Uterus (tissue), 2 donors: ENCODE results near the gene XPO5.

Experiments
- POLR2A ChIP-seq, 2 donors: fragments of 450-650 bp; IDR thresholded peaks; one replicate each; pipeline ENCODE4 v1.6.1; 2016; ENCODE audit warnings: antibody characterized with exemption in 2 of 2, mild to moderate bottlenecking in 1 of 2, moderate library complexity in 1 of 2
- TF ChIP-seq, protein P1 (sequence below), 4 experiments: fragments of 200-600 bp in 2 of 4; fragments of 450-650 bp in 2 of 4; sonication (generic) in 2 of 4; IDR thresholded peaks; one replicate each; pipeline ENCODE4 v1.5.1; 2016 to 2019; ENCODE audit warnings: antibody characterized with exemption in 4 of 4, mild to moderate bottlenecking in 2 of 4, moderate library complexity in 1 of 4

DNA sequence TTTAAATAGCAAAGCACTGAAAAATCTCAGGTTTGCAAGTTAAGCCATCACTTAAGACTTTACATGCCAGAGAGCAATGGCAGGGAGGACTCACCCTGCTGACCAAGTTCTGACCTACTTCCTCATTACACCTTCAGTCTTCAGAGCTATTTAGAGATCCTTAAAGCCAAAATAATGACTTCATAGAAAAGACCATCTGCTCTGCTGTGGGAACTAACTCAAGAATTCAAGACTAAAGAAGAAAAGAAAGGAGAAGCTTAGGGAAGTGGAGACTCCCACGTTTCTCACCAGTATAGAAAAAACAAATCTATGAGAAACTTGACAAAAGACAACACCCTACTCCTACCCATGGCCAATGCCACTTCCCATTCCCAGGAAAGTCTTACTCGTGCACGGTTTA is 28.6 kb downstream of the XPO5 start:
- no peak for TF ChIP-seq POLR2A (IDR thresholded peaks at IDR 0.05)
- TF ChIP-seq, protein P1, sequence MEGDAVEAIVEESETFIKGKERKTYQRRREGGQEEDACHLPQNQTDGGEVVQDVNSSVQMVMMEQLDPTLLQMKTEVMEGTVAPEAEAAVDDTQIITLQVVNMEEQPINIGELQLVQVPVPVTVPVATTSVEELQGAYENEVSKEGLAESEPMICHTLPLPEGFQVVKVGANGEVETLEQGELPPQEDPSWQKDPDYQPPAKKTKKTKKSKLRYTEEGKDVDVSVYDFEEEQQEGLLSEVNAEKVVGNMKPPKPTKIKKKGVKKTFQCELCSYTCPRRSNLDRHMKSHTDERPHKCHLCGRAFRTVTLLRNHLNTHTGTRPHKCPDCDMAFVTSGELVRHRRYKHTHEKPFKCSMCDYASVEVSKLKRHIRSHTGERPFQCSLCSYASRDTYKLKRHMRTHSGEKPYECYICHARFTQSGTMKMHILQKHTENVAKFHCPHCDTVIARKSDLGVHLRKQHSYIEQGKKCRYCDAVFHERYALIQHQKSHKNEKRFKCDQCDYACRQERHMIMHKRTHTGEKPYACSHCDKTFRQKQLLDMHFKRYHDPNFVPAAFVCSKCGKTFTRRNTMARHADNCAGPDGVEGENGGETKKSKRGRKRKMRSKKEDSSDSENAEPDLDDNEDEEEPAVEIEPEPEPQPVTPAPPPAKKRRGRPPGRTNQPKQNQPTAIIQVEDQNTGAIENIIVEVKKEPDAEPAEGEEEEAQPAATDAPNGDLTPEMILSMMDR (IDR thresholded peaks at IDR 0.05): no peak
